CD14-positive monocyte (primary cell): ENCODE results near the gene HGFAC. TPM values are rescaled to one million over a fixed set of nuclear protein-coding genes. Genes with fewer than 3 reads are reported as not detected.

Experiments
- DNase-seq, 3 donors: peaks; one replicate each; pipeline ENCODE4 v3.0.0-alpha.2; 2011 to 2022
- H2AFZ ChIP-seq: 2 replicates; pipeline ENCODE4 v1.6.0; 2012; ENCODE audit warnings: mild to moderate bottlenecking, low read depth, low read length, inconsistent platforms; ENCODE audit not compliant: insufficient read depth, poor library complexity, severe bottlenecking
- H3K27ac ChIP-seq, 2 donors: 1 replicate in 1 of 2; 2 replicates in 1 of 2; pipeline ENCODE4 v1.5.1; 2012 to 2013; ENCODE audit warnings: low read length in 2 of 2, control low read depth in 1 of 2, inconsistent platforms in 1 of 2, low read depth in 1 of 2, mild to moderate bottlenecking in 1 of 2
- H3K27me3 ChIP-seq, 2 donors: one replicate each; pipeline versions ENCODE4 v1.6.0 to v1.6.1; 2011 to 2013; ENCODE audit warnings: low read length in 2 of 2; ENCODE audit not compliant: control insufficient read depth in 2 of 2, insufficient read depth in 2 of 2
- H3K36me3 ChIP-seq, 2 donors: replicated peaks in 1 of 2; 1 replicate in 1 of 2; 2 replicates in 1 of 2; pipeline versions ENCODE4 v1.5.1 to v1.6.1; 2012 to 2013; ENCODE audit warnings: low read length in 2 of 2, control low read depth in 1 of 2, inconsistent platforms in 1 of 2, mild to moderate bottlenecking in 1 of 2; ENCODE audit not compliant: insufficient read depth in 2 of 2, control insufficient read depth in 1 of 2
- H3K4me1 ChIP-seq, 2 donors: 1 replicate in 1 of 2; 2 replicates in 1 of 2; pipeline versions ENCODE4 v1.5.1 to v1.6.1; 2012 to 2013; ENCODE audit warnings: low read length in 2 of 2, control low read depth in 1 of 2, inconsistent platforms in 1 of 2, mild to moderate bottlenecking in 1 of 2, moderate library complexity in 1 of 2; ENCODE audit not compliant: insufficient read depth in 2 of 2, control insufficient read depth in 1 of 2
- H3K4me2 ChIP-seq: replicated peaks from 2 replicates; pipeline ENCODE3; 2012; ENCODE audit warnings: low read length, moderate library complexity, mild to moderate bottlenecking; ENCODE audit not compliant: poor library complexity, severe bottlenecking; ENCODE audit errors: extremely low read depth
- H3K4me3 ChIP-seq, 3 experiments: fragments of 200-600 bp in 1 of 3; sonication (generic) in 1 of 3; replicated peaks in 1 of 3; 1 replicate in 2 of 3; 2 replicates in 1 of 3; pipeline ENCODE4 v1.5.1; 2011 to 2013; ENCODE audit warnings: low read length in 3 of 3, mild to moderate bottlenecking in 3 of 3, control low read depth in 2 of 3, low read depth in 2 of 3, inconsistent platforms in 1 of 3, moderate library complexity in 1 of 3
- H3K79me2 ChIP-seq: 2 replicates; pipeline ENCODE4 v1.6.0; 2012; ENCODE audit warnings: mild to moderate bottlenecking, control low read depth, inconsistent platforms, low read length, moderate library complexity; ENCODE audit not compliant: insufficient read depth
- H3K9ac ChIP-seq: 2 replicates; pipeline ENCODE4 v1.6.0; 2017; ENCODE audit warnings: low read length, mild to moderate bottlenecking; ENCODE audit not compliant: insufficient read depth, poor library complexity, severe bottlenecking
- H3K9me3 ChIP-seq, 2 donors: replicated peaks in 1 of 2; 1 replicate in 1 of 2; 2 replicates in 1 of 2; pipeline versions ENCODE4 v1.5.1 to v1.6.1; 2012 to 2013; ENCODE audit warnings: low read length in 2 of 2, control low read depth in 1 of 2; ENCODE audit not compliant: control insufficient read depth in 1 of 2, insufficient read depth in 1 of 2
- H4K20me1 ChIP-seq: 2 replicates; pipeline ENCODE4 v1.6.0; 2012; ENCODE audit warnings: mild to moderate bottlenecking, low read length, control low read depth, moderate library complexity; ENCODE audit not compliant: insufficient read depth
- H3K27ac Mint-ChIP-seq, 7 donors: one replicate each; pipeline ENCODE4 v1.8.0; 2020; ENCODE audit warnings: mild to moderate bottlenecking in 7 of 7, mixed read lengths in 7 of 7, moderate library complexity in 6 of 7, inconsistent platforms in 2 of 7
- H3K27me3 Mint-ChIP-seq, 3 donors: one replicate each; pipeline ENCODE4 v1.8.0; 2021 to 2022; ENCODE audit warnings: low read depth in 3 of 3, mild to moderate bottlenecking in 3 of 3, mixed read lengths in 3 of 3, moderate library complexity in 3 of 3, inconsistent platforms in 1 of 3
- H3K36me3 Mint-ChIP-seq, 2 donors: one replicate each; pipeline ENCODE4 v1.8.0; 2020; ENCODE audit warnings: mixed read lengths in 2 of 2, inconsistent platforms in 1 of 2, mild to moderate bottlenecking in 1 of 2
- H3K4me1 Mint-ChIP-seq: one replicate; pipeline ENCODE4 v1.8.0; 2020; ENCODE audit warnings: mild to moderate bottlenecking, mixed read lengths
- H3K4me3 Mint-ChIP-seq, 2 donors: one replicate each; pipeline ENCODE4 v1.8.0; 2020; ENCODE audit warnings: mild to moderate bottlenecking in 2 of 2, mixed read lengths in 2 of 2, moderate library complexity in 1 of 2
- H3K9me3 Mint-ChIP-seq, 7 donors: one replicate each; pipeline ENCODE4 v1.8.0; 2020 to 2022; ENCODE audit warnings: mixed read lengths in 7 of 7, mild to moderate bottlenecking in 6 of 7, moderate library complexity in 6 of 7, inconsistent platforms in 2 of 7
- WGBS: methylation state at CpG from one replicate; pipeline ENCODE4 v1.1.5; 2013; ENCODE audit warnings: missing lambda C conversion rate; ENCODE audit not compliant: insufficient coverage; 5-methylcytosine and 5-hydroxymethylcytosine counted together
- intact Hi-C, 2 donors: fragments of 100-400 bp; cut with micrococcal nuclease; formaldehyde crosslinking; loops; one replicate each; pipeline versions ENCODE4 v1.15.0 to v1.15.1; 2023
- polyA plus RNA-seq, 3 donors: library from polyadenylated mRNA; depleted of rRNA in 1 of 3; unstranded in 2 of 3; stranded (reverse) in 1 of 3; fragments of 300-500 nt in 2 of 3; fragments of >200 nt in 1 of 3; fragmentation: Illumina TruSeq in 2 of 3; gene quantifications; 1 replicate in 2 of 3; 2 replicates in 1 of 3; pipeline ENCODE4 v1.2.3, GENCODE V29; 2012 to 2021
- TF ChIP-seq, protein P1 (sequence below): fragments of 200-600 bp; IDR thresholded peaks from one replicate; pipeline ENCODE4 v1.8.0; 2022; ENCODE audit warnings: antibody characterized with exemption, mild to moderate bottlenecking

The HGFAC gene
- polyA plus RNA-seq, 3 donors: 0.17 TPM; not detected in 2

DNA sequence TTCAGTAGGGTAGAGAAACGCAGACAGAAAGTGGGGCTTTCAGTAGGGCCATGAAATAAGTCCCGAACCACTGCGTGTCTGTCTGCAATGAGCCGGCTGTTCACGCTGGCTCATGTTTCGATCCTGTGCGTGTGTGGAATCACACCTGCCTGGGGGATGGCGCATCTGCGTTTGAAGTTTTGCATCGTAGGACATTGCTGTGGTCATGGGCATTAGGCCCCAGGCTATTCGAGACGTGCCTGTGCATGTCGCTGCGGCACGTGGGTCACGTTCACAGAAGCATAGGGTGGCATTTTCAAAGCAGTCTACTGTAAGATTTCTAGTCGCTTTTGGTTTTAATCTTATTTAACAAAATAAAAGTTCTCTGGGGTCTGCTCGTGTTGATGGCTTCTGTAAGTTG lies 25.5 kb upstream of the HGFAC start:
- Histone ChIP-seq H3K4me2 (no peak overlapping the region), H3K9ac (no peak overlapping the region), H2AFZ (no peak overlapping the region), H3K27ac (no peak overlapping the region), H4K20me1 (no peaks in the 10 kb centered on the region), H3K9me3 (no peaks in the 10 kb centered on the region), H3K4me1 (peaks cover 11 to 13% of the 10 kb centered on the region in 2 donors), H3K27me3 (no peaks in the 10 kb centered on the region), H3K79me2 (no peaks in the 10 kb centered on the region), H3K4me3 (no peak overlapping the region), H3K36me3 (peaks cover 12 to 18% of the 10 kb centered on the region in 2 donors)
- H3K4me1 Mint-ChIP-seq: peaks cover 10% of the 10 kb centered on the region
- H3K36me3 Mint-ChIP-seq: peaks cover 33 to 34% of the 10 kb centered on the region in 2 donors
- no peak overlapping the region for H3K4me3 Mint-ChIP-seq
- intact Hi-C loops: no loop called here
- no peak for DNase-seq
- H3K9me3 Mint-ChIP-seq: peaks cover 0 to 3% (median 0%) of the 10 kb centered on the region in 7 donors
- H3K27ac Mint-ChIP-seq: no peak overlapping the region
- TF ChIP-seq, protein P1, sequence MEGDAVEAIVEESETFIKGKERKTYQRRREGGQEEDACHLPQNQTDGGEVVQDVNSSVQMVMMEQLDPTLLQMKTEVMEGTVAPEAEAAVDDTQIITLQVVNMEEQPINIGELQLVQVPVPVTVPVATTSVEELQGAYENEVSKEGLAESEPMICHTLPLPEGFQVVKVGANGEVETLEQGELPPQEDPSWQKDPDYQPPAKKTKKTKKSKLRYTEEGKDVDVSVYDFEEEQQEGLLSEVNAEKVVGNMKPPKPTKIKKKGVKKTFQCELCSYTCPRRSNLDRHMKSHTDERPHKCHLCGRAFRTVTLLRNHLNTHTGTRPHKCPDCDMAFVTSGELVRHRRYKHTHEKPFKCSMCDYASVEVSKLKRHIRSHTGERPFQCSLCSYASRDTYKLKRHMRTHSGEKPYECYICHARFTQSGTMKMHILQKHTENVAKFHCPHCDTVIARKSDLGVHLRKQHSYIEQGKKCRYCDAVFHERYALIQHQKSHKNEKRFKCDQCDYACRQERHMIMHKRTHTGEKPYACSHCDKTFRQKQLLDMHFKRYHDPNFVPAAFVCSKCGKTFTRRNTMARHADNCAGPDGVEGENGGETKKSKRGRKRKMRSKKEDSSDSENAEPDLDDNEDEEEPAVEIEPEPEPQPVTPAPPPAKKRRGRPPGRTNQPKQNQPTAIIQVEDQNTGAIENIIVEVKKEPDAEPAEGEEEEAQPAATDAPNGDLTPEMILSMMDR: no peak
- 92% methylated on average over 16 of the region's 18 CpGs for WGBS
- peaks cover 0 to 8% (median 0%) of the 10 kb centered on the region in 3 donors for H3K27me3 Mint-ChIP-seq

DNA sequence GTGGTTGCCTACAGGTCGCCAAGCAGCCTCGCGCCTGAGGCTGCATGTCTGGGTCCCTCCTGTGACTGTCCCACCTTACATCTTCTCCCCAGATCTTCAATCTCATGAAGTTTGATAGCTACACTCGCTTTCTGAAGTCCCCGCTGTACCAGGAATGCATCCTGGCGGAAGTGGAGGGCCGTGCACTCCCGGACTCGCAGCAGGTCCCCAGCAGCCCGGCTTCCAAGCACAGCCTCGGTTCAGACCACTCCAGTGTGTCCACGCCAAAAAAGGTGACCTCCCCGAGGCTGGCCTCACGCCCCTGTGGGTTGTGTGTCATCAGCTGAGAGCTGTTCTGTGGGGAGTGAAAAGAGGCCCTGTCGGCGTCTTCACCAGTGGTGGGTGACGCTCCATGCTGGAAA lies 24.9 kb upstream of the HGFAC start:
- no peak overlapping the region for H3K27ac ChIP-seq
- Mint-ChIP-seq H3K4me3 (no peak overlapping the region), H3K27ac (no peak overlapping the region), H3K4me1 (peaks cover 10% of the 10 kb centered on the region), H3K36me3 (peaks cover 33 to 34% of the 10 kb centered on the region in 2 donors), H3K9me3 (peaks cover 0 to 3% (median 0%) of the 10 kb centered on the region in 7 donors), H3K27me3 (peaks cover 0 to 8% (median 0%) of the 10 kb centered on the region in 3 donors)
- H3K9me3 ChIP-seq: no peaks in the 10 kb centered on the region
- H3K4me1 ChIP-seq: peaks cover 11 to 13% of the 10 kb centered on the region in 2 donors
- intact Hi-C loops: no loop called here
- no peak overlapping the region for H3K9ac ChIP-seq
- TF ChIP-seq, protein P1: no peak
- no peaks in the 10 kb centered on the region for H4K20me1 ChIP-seq
- H3K36me3 ChIP-seq: peaks cover 12 to 18% of the 10 kb centered on the region in 2 donors
- DNase-seq: no peak
- no peak overlapping the region for H3K4me3 ChIP-seq
- no peak overlapping the region for H2AFZ ChIP-seq
- WGBS: over 99% methylated on average over 17 of the region's 17 CpGs
- no peaks in the 10 kb centered on the region for H3K79me2 ChIP-seq
- no peaks in the 10 kb centered on the region for H3K27me3 ChIP-seq
- no peak overlapping the region for H3K4me2 ChIP-seq
